Ureter (tissue), 1 donor: ENCODE data around the gene GDI2. TPM values are rescaled to one million over a fixed set of nuclear protein-coding genes. Genes with fewer than 3 reads are reported as not detected.

Experiments
- DNase-seq: peaks from one replicate; pipeline ENCODE4 v3.0.0-alpha.2; 2020; ENCODE audit warnings: low spot score
- total RNA-seq: library from RNA; stranded (reverse); gene quantifications from one replicate; pipeline ENCODE4 v1.2.4, GENCODE V29; 2023
- donor health status: DM: yes; HTN: yes; CAD: no.

Gene GDI2
- total RNA-seq, 1 donor from 2014 or later: 193 TPM

- no peak for DNase-seq
These were observed 69.5 kb downstream of the GDI2 start for GRCh38 chr10:5743736-5744135.

DNA sequence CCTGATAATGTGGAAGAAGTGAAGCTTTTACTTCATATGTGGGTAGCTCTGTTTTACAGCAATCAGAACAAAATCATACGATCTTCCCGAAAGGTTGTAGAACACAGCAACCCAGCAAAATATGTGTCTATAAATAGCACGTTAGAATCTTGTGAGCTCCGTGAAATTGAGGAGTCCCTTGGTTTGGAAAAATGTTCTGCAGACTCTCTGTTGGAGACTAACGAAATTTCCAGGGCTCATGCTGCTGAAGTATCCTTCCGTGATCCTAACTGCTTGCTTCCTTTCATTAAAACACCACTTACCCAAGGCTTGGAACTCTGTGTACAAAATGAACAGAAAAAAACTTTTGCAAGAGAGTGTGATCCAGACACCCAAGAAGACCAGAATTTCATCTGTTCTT, 71.1 kb downstream of the GDI2 start:
- no peak for DNase-seq

DNA sequence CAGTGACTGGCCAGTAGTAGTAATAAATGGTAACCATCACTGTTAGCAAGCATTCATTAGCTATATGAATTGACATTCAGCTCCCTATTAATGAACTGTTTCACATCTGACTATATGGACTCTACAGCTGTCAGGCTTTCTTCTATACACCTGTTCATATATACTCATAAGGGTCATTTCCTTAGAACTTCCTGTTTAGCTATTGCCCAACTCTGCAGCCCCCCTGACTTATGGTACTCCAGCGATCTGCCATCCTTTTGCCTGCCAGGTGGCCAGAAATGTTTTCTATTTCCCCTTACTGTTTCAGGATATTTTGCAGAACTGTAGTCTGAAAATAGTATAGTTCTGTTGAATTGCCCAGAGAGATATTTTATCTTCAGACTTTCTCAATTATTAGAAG, 72.0 kb downstream of the GDI2 start:
- DNase-seq: no peak

DNA sequence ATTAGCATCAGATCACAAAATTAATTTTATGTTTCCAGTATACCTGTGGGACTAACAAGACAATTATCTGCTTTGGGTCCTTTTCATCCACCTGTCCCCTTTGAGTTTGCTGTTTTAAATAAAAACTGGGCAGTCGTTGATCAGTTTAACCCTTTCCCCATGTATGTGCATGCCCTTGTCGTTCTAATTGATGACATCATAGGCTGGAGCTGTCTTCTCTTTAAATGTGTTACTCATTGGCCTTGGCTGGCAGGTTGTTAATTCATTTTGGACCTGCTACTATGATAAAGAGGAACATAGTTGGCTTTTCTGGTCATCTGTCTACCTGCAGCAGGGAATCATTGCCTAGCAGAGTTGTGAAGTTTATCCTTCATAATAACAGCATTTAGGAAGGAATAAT, 74.8 kb downstream of the GDI2 start:
- no peak for DNase-seq

- no peak for DNase-seq
These were observed 75.9 kb downstream of the GDI2 start for GRCh38 chr10:5737352-5737751.

GRCh38 chr10:5736591-5736990, 76.6 kb downstream of the GDI2 start:
- DNase-seq: no peak

- no peak for DNase-seq
These were observed 78.1 kb downstream of the GDI2 start for GRCh38 chr10:5735119-5735518.

DNA sequence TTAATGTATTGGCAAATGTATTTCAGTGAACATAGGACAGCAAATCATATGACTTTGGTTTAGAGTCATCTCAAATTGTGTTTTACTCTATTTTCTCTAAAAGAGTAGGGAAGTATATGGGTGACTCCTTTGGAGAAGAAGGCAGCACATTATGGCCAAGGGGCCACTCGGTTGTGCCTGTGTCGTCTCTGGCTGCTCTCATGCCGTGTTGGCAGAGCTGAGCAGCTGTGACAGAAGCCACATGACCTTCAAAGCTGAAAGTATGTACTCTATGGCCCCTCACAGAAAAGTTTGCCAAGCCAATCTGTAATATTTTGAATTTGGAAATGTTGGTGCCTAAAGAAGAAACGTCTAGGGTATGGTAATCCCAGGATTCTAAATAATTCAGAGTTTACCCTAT, 81.1 kb downstream of the GDI2 start:
- no peak for DNase-seq

- no peak for DNase-seq
These were observed 81.7 kb downstream of the GDI2 start for GRCh38 chr10:5731559-5731958.

DNA sequence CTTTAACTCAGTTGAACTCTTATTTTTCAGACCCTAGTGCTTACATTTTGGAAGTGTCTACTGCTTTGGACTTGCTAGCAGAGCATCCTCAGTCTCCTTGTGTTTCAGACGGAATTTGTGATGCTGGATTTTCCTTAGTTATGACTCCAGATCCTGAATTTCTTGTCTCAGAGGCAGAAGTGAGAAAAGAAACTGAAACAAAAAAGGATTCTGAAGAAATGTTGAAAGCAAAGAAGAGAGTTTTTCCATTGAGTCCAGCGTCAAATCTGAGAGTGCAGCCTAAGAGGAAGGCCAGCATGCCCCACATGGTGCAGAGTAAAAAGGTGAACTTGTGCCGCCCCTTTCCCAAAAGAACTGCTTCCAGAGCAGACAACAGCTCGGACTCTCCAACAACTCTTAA, 82.5 kb downstream of the GDI2 start:
- no peak for DNase-seq

GRCh38 chr10:5723692-5724091, 89.5 kb downstream of the GDI2 start:
- DNase-seq: no peak

- DNase-seq: no peak
These were observed 93.1 kb downstream of the GDI2 start for GRCh38 chr10:5720182-5720581.

- no peak for DNase-seq
These were observed 93.7 kb downstream of the GDI2 start for GRCh38 chr10:5719546-5719945.

Other genes with a start within 250 kb of the GDI2 start
- gene ASB13, start 146.8 kb downstream of the GDI2 start, total RNA-seq: 33.8 TPM
- 99.2 TPM for gene TASOR2, start 128.6 kb downstream of the GDI2 start, total RNA-seq
- 10.2 TPM for gene ANKRD16, start 76.5 kb upstream of the GDI2 start, total RNA-seq
- gene FBH1, start 76.8 kb upstream of the GDI2 start, total RNA-seq: 70.8 TPM
- gene IL15RA, start 164.1 kb upstream of the GDI2 start, total RNA-seq: 13.5 TPM
- gene IL2RA, start 248.9 kb upstream of the GDI2 start, total RNA-seq: 2.2 TPM